Endothelial cell (in vitro differentiated cells): ENCODE measurements around the gene TMEM39A. TPM values are rescaled to one million over a fixed set of nuclear protein-coding genes. Genes with fewer than 3 reads are reported as not detected.

ENCODE experiments used
- DNase-seq: peaks from one replicate; pipeline ENCODE4 v3.0.0; 2021; ENCODE audit warnings: low spot score
- H3K27ac Mint-ChIP-seq: one replicate; pipeline ENCODE4 v1.8.0; 2021; ENCODE audit warnings: mixed read lengths, inconsistent platforms; ENCODE audit not compliant: unreplicated experiment
- H3K27me3 Mint-ChIP-seq: one replicate; pipeline ENCODE4 v1.8.0; 2021; ENCODE audit warnings: mild to moderate bottlenecking, moderate library complexity, mixed read lengths, inconsistent platforms; ENCODE audit not compliant: unreplicated experiment
- H3K36me3 Mint-ChIP-seq: one replicate; pipeline ENCODE4 v1.8.0; 2021; ENCODE audit warnings: mild to moderate bottlenecking, low read depth, mixed read lengths, inconsistent platforms; ENCODE audit not compliant: unreplicated experiment
- H3K4me1 Mint-ChIP-seq: one replicate; pipeline ENCODE4 v1.8.0; 2021; ENCODE audit warnings: mild to moderate bottlenecking, mixed read lengths, inconsistent platforms; ENCODE audit not compliant: unreplicated experiment
- H3K4me3 Mint-ChIP-seq: one replicate; pipeline ENCODE4 v1.8.0; 2021; ENCODE audit warnings: mild to moderate bottlenecking, mixed read lengths, inconsistent platforms; ENCODE audit not compliant: unreplicated experiment
- H3K9me3 Mint-ChIP-seq: one replicate; pipeline ENCODE4 v1.8.0; 2021; ENCODE audit warnings: mixed read lengths, inconsistent platforms; ENCODE audit not compliant: unreplicated experiment
- CTCF ChIP-seq: fragments of 200-600 bp; sonication (generic); IDR thresholded peaks from one replicate; pipeline ENCODE4 v1.5.0; 2021; ENCODE audit warnings: antibody characterized with exemption; ENCODE audit not compliant: unreplicated experiment
- total RNA-seq: library from RNA; stranded (reverse); fragmentation: NEBNext Ultra II Directional; extraction: Animal tissue kit (Norgen Biotek cat#: 25700); gene quantifications from one replicate; pipeline ENCODE4 v1.2.1, GENCODE V29; 2021; ENCODE audit not compliant: unreplicated experiment

TMEM39A gene
- total RNA-seq, 1 donor from 2014 or later: 30.5 TPM

DNA sequence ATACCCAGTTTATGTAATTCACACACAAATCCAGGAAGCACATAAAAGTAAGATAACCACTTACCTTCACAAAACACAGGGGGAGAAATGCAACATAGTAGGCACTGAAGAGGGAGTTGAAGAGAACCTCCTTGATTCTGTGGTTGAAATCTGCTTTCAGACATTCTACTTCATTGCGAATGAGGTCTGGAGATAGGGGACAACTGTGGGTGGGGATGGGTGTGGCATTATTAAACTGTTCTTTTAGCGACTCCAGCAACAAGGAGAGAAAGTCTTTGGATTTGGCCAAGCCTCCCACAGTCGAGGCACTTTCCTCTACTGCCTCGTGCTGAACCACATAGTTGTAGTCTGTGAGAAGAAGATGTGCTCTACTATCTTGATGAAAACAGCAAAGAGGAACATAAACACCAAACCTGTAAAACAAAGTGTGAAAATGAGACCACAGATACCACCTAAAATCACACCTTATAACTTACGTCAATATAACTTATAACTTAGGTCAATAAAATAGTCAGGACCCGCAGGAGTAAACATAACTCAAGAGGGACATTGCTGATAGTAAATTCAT lies 25.6 kb downstream of the TMEM39A start:
- Mint-ChIP-seq H3K36me3 (peaks cover 41% of the 10 kb centered on the region), H3K4me1 (peaks cover 3% of the 10 kb centered on the region), H3K9me3 (no peaks in the 10 kb centered on the region), H3K27ac (no peak overlapping the region), H3K27me3 (no peaks in the 10 kb centered on the region), H3K4me3 (peak overlapping the region; percentile 60)
- TF ChIP-seq CTCF: no peak
- DNase-seq: no peak

DNA sequence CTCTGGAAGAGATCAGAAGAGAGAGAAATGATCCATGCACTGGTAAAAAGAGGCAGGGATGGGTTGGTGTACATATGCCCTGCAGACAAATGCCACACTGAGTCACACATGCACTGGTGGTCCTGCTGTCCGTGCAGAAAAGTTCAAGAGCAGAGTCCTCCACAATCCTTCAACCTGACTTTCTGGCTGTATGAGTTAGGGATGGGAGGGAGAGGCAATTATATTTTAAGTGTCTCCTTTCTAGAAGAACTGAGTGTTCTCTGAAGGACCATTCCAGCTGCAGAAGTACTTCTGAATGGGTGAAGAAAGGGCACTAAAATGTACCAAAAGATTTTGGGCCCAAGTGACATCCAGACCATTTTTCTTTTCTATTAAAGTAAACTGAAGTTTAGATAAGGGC lies 26.4 kb downstream of the TMEM39A start:
- peaks cover 5% of the 10 kb centered on the region for H3K4me1 Mint-ChIP-seq
- no peak overlapping the region for H3K27ac Mint-ChIP-seq
- no peak for TF ChIP-seq CTCF
- H3K4me3 Mint-ChIP-seq: no peak overlapping the region
- H3K9me3 Mint-ChIP-seq: no peaks in the 10 kb centered on the region
- H3K27me3 Mint-ChIP-seq: no peaks in the 10 kb centered on the region
- H3K36me3 Mint-ChIP-seq: peaks cover 37% of the 10 kb centered on the region
- DNase-seq: no peak

DNA sequence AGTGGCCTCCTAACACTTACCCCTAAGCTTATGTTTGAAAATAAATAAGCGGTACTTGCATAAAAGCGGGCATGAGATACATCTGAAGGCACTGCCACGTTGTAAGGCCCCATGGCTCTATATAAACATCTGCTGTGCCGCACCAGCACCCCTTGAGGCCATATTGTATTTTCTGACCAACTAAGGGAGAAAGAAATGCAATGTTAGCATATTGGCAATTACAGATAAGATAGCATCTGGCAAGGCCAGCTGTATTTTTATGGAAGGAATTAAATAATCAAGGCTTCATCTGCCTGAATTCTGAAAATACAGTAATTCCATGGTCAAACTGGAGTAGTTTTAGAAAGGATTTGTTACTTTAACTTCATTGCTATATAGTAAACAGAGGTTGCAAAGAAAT lies 28.7 kb downstream of the TMEM39A start:
- H3K27ac Mint-ChIP-seq: no peak overlapping the region
- H3K4me3 Mint-ChIP-seq: no peak overlapping the region
- H3K4me1 Mint-ChIP-seq: peaks cover 13% of the 10 kb centered on the region
- H3K27me3 Mint-ChIP-seq: no peaks in the 10 kb centered on the region
- H3K36me3 Mint-ChIP-seq: peaks cover 45% of the 10 kb centered on the region
- H3K9me3 Mint-ChIP-seq: no peaks in the 10 kb centered on the region
- no peak for DNase-seq
- TF ChIP-seq CTCF: no peak

- H3K27ac Mint-ChIP-seq: no peak overlapping the region
- no peaks in the 10 kb centered on the region for H3K9me3 Mint-ChIP-seq
- no peak overlapping the region for H3K4me3 Mint-ChIP-seq
- peaks cover 53% of the 10 kb centered on the region for H3K36me3 Mint-ChIP-seq
- H3K27me3 Mint-ChIP-seq: no peaks in the 10 kb centered on the region
- H3K4me1 Mint-ChIP-seq: peaks cover 20% of the 10 kb centered on the region
- no peak for TF ChIP-seq CTCF
- no peak for DNase-seq
Measured at GRCh38 chr3:119433613-119434325, 29.6 kb downstream of the TMEM39A start.

GRCh38 chr3:119428538-119428937 lies 34.9 kb downstream of the TMEM39A start:
- H3K9me3 Mint-ChIP-seq: peaks cover 12% of the 10 kb centered on the region
- TF ChIP-seq CTCF: no peak
- H3K27ac Mint-ChIP-seq: no peak overlapping the region
- peaks cover 4% of the 10 kb centered on the region for H3K27me3 Mint-ChIP-seq
- no peak overlapping the region for H3K4me3 Mint-ChIP-seq
- peaks cover 26% of the 10 kb centered on the region for H3K4me1 Mint-ChIP-seq
- peaks cover 51% of the 10 kb centered on the region for H3K36me3 Mint-ChIP-seq
- DNase-seq: no peak
